NCI-H187 treated with DMSO at 0.1 percent for 48 hours (cell line): Measurements from ENCODE around the gene GRK4.
"Not testable (repeated sequence)": the region's sequence is repeated elsewhere in the genome, so short reads cannot be mapped to it uniquely, and the experiment has no call there.

Source experiments
- DNase-seq: peaks from one replicate; lab custom pipeline; 2025; lab: John Stamatoyannopoulos, UW

GRK4 gene

DNA sequence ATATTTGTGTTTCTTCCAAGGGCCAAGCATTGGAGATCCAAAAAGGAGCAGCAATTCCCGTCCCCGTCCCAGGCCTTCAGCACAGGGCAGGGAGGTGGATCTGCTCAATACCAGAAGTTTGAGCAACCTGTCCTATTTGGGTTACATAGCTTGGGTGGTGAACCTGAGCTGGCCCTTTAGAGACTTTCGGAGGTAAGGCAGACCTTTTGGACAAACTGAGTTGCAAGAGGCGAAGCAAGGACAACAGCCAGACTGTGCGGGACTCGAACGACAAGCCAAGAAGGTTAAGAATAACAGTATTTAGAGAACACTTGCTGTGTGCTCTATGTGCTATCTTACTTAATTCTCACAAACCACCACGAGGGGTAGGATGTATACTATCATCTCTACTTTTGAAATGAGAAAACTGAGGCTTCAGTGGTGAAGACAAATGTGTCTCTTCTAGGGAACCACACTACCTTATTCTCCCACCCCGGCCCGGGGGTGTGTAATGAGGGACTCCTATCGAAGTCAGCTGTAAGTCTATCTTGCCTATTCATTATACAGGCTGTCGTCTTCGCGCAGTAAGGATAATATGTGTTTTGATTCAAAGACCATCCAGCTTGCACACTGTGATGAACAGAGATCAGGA lies 1.4 kb upstream of the GRK4 start:
- no peak for DNase-seq

DNA sequence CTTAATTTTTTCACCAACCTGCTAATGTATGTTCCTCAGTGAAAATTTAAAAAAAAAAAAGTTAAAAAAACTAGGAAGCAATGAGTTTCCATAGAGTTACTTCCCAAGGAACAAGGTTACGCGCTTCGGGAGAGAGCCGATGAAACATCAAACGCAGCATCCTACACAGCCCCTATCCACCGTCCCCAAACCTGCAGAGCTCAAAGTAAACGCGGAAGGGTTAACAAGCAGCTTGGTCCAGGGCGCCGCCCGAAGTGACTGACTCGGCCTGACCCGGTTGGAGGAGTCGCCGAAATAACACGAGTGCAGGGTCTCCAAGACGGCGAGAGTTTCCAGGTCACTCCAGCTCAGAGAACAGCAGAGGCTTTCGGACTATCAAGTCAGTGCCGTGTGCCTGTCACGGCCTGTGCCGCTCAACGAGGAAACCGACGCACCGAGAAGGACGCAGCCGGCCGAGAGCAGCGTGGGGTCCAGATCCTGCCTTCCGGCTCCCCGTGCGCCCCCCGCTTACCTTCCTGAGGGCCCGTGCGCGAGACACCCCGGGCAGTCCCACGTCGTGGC lies 677 bp upstream of the GRK4 start:
- no peak for DNase-seq

DNA sequence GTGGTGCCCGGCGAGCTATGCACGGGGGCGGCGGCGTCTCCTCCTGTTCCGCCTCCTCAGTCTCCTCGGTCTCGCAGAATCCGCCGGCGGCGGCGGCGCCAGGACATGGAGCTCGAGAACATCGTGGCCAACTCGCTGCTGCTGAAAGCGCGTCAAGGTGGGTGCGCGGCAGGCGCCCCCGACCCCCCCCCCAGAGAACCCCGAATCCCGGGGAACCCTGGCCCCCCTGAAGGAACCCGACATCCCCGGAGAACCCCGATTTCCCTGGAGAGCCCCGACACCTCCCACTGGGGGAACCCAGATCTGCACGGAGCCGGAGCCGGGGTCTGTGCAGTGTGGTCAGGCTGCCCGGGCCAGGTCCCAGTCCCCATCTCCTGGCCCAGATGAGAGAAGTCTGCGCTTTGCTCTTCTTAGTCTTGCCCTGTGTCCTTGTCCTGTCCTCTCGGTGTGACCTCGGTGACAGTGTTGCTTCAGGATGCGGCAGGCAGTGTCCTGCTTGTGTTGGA lies 648 bp downstream of the GRK4 start:
- no peak for DNase-seq

DNA sequence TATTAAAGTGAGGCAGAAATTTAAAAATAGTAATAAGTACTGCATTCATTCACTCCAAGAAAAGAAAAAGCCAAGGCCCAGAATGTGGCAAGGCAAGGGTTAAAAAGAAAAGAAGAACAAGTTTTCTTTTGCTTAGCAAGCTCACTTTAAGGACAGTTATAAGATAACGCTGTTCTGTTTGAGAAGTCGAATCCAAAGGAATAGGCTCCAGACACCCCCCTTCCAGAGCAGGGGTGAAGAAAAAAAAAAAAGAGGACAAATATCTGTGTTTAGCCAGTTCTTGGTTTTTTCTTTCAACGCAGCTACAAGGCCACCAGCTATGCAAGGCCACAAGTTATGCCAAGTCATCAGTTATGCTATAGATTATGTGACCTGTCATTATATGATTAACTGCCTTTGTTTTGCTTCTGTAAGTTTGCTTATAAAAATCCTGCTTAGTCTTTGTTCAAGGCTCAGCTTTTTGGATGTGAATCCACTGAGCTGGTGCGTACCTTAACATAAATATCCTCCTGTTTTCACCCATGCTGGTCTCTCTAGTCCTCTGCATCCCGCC lies 1.4 kb downstream of the GRK4 start:
- no peak for DNase-seq

DNA sequence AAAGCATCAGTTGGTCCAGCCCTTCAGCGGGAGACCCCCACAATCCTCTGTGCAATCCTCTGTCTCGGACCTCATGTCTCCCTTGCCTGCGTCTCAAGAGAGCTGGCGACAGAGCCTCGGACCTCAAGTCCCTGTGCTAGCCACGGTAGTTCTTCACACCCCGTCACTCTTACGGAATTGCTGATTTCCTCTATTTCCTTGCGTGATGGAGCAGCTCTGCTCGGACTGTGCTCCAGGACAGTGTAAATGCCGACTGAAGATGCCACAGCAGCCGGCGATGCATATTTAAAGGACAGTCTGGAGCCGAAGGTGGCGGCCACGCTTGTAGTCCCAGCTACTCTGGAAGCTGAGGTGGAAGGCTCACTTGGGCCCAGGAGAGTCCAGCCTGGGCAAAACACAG lies 1.9 kb downstream of the GRK4 start:
- no peak for DNase-seq

DNA sequence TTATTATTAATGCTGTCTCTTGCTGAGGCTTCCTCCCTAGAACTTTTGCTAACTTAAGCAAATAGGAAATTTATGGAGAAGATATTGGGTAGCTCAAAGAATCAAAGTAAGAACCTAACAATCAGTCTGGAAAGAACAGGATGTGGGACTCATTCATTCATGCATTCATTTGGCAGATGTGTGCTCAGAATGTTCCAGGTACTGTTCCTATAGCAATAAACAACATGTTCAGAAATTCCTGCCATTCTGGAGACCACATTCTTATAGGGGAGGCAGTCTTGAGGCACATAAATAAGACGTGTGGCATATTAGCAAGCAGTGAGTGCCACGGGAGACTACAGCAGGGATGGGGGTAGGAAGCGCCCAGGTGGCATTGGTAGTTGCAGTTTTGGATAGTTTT lies 5.0 kb downstream of the GRK4 start:
- no peak for DNase-seq

DNA sequence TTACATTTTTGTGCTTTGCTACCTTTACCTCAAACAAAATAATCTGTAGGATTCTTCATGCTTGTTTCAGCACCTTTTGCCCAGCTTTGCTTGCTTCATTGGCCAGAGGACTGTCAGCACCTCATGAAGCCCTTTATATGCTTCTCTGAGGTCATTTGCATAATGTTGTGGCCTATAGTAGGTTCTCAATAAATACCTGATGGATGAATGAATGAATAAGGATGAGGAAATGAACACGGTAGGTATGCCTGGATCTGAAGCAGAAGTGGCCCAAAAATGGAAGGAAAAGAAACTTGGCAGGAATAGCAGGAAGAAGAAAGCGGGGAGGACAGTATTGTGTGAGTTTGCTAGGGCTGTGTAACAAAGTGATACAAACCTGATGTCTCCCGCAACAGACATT lies 7.9 kb downstream of the GRK4 start:
- DNase-seq: no peak

DNA sequence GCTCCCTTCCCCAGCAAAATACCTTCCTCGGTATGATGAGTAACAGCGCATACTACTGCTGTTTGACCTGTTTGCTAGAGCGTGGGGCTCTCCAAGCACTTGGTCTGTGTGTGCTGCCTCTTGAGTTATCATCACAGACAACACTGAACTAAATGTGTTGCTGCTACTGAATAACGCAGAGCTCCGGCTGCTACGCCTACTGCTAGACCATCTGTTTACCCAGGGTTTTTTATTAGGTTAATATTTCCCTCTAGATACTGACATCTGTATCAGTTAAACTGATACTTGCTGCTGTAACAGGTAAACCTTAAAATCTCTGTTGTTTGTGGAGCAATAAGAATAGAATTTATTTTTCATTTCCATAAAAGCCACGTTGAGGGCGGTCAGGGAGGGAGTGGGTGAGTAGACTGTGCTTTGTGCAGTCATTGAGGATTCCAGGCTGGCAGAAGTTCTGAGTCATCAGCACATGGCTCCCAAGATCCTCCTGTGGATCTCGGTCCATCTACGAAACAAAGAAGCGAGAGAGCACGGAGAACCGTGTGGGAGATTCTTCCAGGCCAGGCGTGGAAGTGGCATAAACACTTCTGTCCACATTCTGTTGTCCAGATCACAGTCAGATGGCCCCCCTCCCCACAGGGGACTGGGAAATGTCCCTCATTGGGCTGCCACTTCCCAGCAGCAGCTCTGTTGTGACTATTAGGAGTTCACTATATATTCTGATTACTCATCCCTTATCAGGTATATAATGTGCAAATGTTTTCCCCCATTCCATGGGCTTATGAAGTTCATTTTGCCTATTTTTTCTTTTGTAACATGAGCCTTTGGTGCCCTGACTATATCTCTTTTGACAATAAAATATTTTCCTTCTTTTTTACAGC lies 14.1 kb downstream of the GRK4 start:
- no peak for DNase-seq

DNA sequence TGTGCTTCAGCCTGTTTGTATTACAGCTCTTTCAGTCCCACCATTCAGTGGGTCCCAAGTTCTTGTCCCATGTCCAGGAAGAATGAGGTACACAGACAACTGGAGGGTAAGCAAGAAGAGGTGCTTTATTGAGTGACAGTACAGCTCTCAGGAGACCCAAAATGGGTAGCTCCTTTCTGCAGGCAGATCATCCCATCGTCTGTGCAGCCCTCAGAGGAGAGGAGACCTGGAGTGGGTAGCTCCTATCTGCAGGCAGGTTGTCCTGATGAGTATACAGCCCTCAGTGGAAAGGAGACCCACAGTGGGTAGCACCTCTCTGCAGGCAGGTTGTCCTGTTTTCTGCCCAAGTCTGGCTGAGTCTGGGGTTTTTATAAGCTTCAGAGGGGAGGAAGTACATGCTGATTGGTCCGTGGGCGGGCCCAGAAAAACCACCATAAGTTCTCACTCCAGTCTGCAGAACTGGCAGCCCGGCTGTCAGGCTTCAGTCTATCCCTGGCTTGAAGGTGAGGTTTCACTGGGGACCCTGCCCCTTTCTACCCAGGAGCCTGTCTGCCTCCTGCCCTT lies 18.0 kb downstream of the GRK4 start:
- DNase-seq: no peak

DNA sequence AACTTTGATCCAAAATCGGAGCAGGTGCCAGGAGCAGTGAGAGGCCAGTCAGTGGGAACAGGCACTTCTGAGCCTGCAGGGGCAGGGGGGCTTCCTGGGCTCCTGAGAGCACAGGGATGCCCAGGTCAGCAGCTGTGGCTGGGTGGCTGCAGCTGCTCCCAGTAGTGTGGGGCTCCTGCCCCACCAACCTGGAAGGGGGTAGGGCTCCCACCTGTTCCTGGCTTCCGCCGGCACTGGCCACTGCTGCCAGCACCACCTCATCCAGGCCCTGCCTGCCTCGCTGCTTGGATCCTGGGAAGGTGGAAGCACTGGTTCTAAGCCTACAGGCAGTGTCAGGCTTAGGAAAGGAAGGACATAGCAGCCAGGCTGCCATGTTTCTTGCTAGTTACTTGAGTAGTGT lies 18.6 kb downstream of the GRK4 start:
- DNase-seq: no peak

DNA sequence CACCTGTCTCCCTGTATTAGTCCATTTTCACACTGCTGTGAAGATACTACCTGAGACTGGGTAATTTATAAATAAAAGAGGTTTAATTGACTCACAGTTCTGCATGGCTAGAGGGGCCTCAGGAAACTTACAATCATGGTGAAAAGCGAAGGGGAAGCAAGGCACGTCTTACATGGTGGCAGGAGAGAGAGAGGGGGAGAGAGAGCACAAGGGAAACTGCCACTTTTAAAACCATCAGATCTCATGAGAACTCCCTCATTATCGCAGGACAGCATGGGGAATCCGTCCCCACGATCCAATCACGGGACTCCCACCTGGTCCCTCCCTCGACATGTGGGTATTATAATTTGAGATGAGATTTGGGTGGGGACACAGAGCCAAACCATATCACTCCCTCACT lies 20.3 kb downstream of the GRK4 start:
- DNase-seq: not testable (repeated sequence)

DNA sequence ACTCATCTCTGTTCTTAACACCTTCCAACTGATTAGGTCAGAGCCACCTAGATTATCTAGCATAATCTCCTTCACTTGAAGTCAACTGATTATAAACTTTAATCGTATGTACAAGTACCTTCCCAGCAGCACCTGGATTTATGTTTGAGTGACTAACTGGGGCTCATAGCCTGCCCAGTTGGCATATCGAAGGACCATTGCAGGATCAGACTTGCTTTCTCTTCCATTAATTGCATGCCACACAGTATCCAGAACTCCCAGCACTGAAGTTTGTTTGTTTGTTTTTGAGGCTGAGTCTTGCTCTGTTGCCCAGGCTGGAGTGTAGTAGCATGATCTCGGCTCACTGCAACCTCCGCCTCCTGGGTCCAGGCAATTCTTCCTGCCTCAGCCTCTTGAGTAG lies 27.9 kb downstream of the GRK4 start:
- DNase-seq: no peak

DNA sequence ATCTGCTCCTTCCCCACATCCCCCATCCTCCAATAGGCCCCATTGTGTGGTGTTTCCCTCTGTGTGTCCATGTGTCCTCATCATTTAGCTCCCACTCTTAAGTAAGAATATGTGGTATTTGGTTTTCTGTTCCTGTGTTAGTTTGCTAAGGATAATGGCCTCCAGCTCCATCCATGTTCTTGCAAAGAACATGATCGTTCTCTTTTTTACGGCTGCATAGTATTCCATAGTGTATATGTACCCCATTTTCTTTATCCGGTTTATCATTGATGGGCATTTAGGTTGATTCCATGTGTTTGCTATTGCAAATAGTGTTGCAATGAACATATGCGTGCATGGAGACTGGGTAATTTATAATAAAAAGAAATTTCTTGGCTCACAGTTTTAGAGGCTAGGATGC lies 31.5 kb downstream of the GRK4 start:
- no peak for DNase-seq

DNA sequence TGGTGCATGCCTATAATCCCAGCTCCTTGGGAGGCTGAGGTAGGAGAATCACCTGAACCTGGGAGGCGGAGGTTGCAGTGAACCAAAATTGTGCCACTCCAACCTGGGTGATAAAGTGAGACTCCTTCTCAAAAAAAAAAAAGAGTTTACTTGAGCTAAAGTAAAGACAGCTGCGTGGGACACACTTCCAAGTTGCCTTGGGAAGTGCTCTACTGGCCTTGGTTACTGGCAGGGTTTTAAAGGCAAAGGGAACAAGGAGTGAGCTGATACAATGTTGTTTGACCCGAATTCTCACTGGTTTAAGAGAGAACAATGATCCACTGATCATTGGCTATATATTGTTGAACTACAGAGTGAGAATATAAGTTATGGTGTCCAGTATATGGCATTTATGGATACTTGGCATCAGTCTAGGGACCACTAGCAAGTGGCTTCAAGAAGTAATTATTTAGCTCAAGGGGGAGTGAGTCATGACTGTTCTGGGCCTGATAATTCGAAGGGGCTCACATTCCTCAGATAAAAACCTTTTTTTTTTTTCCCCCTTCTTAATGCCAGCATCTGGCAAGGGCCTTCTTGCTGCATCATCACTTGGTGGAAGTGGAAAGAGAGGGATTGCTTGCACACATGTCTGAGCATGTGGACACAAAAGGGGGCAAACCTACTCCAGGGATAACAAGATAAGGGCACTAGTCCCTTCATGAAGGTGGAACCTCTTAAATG lies 32.3 kb downstream of the GRK4 start:
- no peak for DNase-seq

DNA sequence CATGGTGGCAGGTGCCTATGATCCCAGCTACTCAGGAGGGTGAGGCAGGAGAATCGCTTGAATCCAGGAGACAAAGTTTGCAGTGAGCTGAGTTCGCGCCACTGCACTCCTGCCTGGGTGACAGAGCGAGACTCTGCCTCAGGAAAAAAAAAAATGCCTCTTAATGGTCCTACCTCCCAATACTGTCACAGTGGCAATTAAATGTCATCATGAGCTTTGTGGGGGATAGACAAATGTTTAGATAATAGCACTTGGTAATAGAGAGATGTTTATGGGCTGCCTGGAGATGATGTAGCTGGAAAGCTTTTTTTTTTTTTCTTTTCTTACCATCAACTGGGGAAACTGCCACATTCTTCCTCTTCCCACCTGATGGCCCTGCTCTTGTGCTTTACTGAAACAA lies 33.0 kb downstream of the GRK4 start:
- no peak for DNase-seq

DNA sequence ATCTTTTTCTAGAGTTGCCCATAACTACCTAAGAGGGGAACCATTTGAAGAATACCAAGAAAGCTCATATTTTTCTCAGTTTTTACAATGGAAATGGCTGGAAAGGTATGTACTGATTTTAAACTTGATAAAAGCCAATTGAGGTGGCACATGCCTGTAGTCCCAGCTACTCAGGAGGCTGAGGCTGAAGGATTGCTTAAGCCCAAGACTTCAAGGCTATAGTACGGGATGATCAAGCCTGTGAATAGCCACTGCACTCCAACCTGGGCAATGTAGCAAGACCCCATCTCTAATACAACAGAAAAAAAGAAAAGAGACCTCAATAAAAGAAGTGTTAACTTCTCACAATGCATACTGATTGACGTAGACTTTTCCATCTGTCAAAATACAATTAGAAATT lies 44.4 kb downstream of the GRK4 start:
- DNase-seq: no peak

DNA sequence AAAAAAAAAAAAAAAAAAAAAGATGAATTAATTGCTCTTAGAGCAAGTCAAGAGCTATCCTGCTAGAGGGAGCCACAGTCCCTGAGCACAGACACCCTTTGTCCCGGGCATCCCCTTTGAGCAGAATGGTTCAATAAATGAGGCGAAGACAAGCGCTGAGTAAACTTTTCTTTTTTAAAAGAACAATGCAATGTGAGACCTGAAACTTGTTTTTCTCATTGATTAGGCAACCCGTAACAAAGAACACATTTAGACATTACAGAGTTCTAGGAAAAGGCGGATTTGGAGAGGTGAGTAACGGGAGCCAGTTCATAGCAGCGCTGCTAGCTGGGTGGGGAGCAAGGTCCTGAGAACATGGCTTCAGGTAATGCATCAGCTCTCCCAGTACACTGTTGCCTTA lies 46.1 kb downstream of the GRK4 start:
- DNase-seq: no peak

DNA sequence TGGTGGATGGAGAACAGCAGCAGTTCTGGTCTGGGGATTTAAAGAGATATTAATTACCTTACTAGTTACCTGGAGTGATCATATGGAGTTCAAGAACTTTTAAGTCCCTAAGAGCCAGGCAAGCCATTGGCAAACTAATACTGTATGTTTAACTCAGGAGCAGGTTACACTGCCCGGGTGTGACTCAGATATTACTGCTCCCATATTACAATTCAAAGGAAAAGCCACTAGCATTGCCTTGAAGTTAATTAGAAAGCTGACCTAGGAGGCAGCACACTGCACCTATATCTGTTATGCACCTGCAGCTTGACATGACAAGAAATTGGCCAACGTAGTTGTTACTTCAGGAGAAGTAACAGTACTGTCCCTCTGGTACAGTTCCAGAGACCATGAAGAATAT lies 47.2 kb downstream of the GRK4 start:
- DNase-seq: no peak

DNA sequence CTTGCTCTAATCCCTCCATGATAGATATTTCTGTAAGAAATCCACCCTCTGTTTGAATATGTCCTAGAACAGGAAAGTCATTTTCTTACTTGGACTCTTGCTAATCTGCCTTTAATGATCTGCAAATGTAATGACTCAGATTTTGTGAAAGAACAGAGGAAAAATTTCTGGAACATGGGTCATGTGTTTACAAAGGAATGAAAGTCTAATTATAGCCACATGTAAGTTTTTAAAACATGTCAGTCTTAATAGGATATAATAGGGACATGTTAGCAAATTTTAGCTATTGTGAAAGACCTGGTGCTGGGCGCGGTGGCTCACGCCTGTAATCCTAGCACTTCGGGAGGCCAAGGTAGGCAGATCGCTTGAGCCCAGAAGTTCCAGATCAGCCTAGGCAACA lies 47.6 kb downstream of the GRK4 start:
- no peak for DNase-seq

DNA sequence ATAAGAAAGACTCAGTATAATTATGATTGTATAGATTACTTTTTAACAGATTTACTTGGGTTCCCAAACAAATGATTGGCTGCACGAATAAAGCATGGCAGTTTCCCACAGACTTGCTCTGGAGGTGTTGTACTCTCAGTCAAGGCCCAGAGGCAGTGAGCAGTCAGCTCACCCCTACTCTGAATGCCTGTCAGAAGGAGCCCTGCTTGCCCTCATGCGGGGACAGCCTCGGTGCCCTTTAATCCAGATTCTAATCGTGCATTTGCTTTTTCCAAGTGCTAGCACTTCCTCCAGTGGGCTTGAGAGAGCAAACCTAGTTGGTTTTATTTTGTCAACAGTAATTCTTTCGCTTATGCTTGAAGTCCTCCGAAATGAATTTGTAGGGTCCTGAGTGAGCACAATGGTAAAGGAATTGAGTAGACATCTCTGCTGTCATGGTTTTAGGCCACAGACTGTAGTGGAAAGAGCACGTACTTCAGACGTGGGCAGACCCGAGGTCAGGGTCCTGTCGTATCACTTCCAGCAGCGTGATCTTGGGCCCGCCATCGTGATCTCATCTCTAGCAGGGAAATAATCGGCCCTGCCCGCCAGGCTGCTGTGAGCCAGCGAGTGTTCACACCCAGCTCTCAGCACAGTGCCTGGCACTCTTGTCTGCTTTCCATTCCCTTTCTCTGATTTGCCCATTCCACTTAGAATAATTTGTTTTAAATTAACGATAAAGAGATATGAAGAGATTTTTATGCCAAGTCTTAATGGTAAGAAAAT lies 48.3 kb downstream of the GRK4 start:
- no peak for DNase-seq

DNA sequence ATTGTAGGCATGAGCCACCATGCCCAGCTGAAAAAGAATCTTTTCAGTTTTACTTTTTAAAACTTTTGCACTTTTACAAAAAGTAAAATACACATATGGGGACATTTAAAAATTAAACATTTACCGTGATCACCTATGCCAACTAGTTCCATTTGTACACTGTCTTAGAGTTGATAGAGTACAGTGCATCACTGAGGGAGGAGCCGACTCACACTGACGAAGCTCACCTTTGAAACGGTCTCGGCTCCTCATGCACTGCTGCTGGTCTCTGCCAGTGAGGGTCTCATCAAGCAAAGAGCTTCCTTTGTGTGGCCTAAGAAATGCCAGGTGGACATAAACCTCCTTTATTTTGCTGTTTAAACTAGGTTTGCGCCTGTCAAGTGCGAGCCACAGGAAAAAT lies 50.0 kb downstream of the GRK4 start:
- no peak for DNase-seq
